Activated T-cell treated with anti-CD3 and anti-CD28 coated beads, Interleukin-2, amount 50 U/mL, for 4 hours (primary cell): Measurements from ENCODE around the gene CPNE7. TPM values are rescaled to one million over a fixed set of nuclear protein-coding genes. Genes with fewer than 3 reads are reported as not detected.

Source experiments
- ATAC-seq, 2 donors: fragments of 200-7000 bp; cut with Tn5 transposase; one replicate each; pipeline ENCODE4 v1.10.0; 2021
- DNase-seq: peaks from one replicate; pipeline ENCODE4 v3.0.0-alpha.2; 2020
- H3K27me3 Mint-ChIP-seq: one replicate; pipeline ENCODE4 v1.8.0; 2021; ENCODE audit warnings: low read depth, mixed read lengths
- H3K36me3 Mint-ChIP-seq: one replicate; pipeline ENCODE4 v1.8.0; 2022; ENCODE audit warnings: mixed read lengths; ENCODE audit not compliant: insufficient read depth
- H3K4me1 Mint-ChIP-seq: one replicate; pipeline ENCODE4 v1.8.0; 2021; ENCODE audit warnings: low read depth, mixed read lengths
- H3K4me3 Mint-ChIP-seq: one replicate; pipeline ENCODE4 v1.8.0; 2021; ENCODE audit warnings: mild to moderate bottlenecking, moderate library complexity, mixed read lengths
- H3K9me3 Mint-ChIP-seq: one replicate; pipeline ENCODE4 v1.8.0; 2021; ENCODE audit warnings: mixed read lengths
- total RNA-seq, 3 donors: library from RNA; stranded (reverse); gene quantifications; one replicate each; pipeline ENCODE4 v1.2.1, GENCODE V29; 2021

Gene CPNE7
- total RNA-seq, 3 donors from 2014 or later = 18.0 to 19.5 (median 19.1) TPM

DNA sequence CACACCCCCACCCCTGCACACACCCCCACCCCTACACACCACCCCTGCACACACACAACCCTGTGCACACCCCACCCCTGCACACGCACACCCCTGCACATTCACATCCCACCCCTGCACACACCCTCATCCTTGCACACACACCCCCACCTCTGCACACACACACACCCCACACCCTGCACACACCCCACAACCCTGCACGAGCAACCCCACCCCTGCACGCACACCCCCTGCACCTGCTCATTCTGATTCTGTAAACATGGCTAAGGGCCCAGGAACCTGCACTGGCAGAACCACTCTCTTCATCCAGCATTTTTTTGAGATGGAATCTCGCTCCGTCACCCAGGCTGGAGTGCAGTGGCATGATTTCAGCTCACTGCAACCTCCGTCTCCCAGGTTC is 63.8 kb downstream of the CPNE7 start:
- Mint-ChIP-seq H3K4me3 (no peak overlapping the region), H3K27me3 (no peaks in the 10 kb centered on the region), H3K4me1 (peaks cover 12% of the 10 kb centered on the region), H3K9me3 (no peaks in the 10 kb centered on the region), H3K36me3 (no peaks in the 10 kb centered on the region)
- DNase-seq (no peak), ATAC-seq (no peak)

DNA sequence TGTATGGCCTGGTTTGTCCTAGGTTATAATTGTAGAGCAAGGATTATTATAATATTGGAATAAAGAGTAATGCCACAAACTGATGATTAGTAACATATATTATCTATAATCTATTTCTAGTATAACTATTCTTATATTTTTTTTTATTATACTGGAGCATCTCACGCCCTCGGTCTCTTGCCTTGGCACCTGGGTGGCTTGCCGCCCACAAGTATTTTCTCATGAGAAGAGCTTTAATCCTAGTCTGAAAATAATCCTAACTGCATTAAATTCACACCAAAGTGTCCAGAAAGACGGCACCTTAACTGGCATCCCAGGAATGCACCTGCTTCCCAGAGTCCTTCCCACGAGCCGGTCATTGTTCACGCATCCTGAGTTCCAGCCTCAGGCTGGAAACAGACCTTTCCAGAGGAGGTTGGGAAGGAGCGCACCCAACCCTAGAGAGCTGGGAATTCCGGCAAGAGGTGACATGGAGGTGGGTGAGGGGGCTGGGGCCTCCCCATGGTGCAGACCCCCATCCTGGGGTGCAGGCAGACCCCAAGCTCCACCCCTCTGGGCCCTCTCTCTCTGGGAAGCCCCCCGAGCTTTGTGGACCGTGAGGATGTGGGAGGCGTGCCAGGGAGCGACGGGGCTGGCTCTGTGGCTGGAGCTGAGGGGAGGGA is 66.0 kb downstream of the CPNE7 start:
- H3K27me3 Mint-ChIP-seq = no peaks in the 10 kb centered on the region
- DNase-seq (no peak), ATAC-seq (no peak)
- peaks cover 9% of the 10 kb centered on the region for H3K36me3 Mint-ChIP-seq
- H3K4me3 Mint-ChIP-seq = no peak overlapping the region
- H3K4me1 Mint-ChIP-seq = peaks cover 12% of the 10 kb centered on the region
- H3K9me3 Mint-ChIP-seq = no peaks in the 10 kb centered on the region

DNA sequence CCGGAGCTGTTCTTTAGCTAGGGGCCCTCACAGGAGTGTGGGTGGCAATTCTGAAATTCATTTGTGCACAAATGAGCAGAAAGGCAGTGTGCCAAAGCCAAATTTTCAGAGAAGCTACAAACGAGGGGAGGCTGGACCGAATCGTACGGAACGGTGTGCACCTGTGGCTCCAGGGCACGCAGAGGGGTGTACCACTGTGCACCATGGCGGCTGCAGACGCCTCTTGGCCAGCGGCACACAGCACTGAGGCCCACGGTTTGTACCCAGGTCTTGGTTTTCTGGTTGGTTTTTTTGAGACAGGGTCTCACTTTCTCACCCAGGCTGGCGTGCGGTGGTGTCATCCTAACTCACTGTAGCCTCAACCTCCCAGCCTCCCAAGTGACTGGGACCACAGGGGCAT is 67.0 kb downstream of the CPNE7 start:
- no peak for DNase-seq
- Mint-ChIP-seq H3K36me3 (peaks cover 13% of the 10 kb centered on the region), H3K9me3 (no peaks in the 10 kb centered on the region), H3K4me3 (no peak overlapping the region), H3K4me1 (peaks cover 12% of the 10 kb centered on the region), H3K27me3 (no peaks in the 10 kb centered on the region)
- no peak for ATAC-seq

DNA sequence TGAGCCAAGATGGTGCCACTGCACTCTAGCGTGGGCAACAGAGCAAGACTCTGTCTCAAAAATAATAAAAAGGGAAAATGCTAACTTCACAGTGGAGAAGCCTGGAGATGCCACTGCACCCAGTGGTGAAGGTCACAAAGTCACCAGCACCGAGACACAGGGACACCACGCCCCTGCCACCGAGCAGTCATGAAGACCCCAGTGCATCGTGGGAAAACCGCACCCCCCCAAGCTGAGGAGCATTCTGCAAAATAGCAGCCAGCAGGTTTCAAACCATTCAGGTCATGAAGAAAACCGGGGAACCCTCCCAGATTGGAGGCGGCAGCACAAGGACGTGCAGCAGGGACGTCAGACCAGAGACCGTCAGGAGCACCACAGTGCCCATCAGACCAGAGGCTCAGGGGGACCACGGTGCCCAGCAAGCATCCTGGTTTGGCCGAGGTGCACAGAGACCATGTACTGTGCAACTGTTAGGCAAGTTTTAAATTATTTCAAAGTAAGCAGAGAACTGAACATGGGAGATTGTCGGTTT is 68.3 kb downstream of the CPNE7 start:
- H3K9me3 Mint-ChIP-seq = no peaks in the 10 kb centered on the region
- DNase-seq = no peak
- no peak overlapping the region for H3K4me3 Mint-ChIP-seq
- H3K36me3 Mint-ChIP-seq = peaks cover 13% of the 10 kb centered on the region
- H3K4me1 Mint-ChIP-seq = peaks cover 12% of the 10 kb centered on the region
- H3K27me3 Mint-ChIP-seq = no peaks in the 10 kb centered on the region
- ATAC-seq = no peak

DNA sequence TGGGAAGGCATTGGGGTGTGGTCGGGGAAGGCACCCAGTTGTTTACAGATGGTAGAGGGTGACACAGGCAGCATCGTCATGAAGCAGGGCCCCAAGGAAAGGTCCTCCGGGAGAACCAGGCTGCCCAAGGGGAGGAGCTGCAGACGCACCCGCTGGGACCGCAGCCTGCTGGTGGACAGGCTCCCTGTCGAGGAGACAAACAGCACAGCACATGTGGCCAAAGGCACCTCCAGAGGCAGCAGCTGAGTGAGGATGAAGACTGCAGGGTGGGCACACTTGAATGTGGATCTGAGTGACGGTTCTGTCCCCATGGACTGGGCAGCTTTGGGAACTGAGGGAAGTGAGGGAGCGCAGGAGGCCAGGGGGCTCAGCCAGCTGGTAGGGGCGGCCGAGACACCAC is 69.6 kb downstream of the CPNE7 start:
- Mint-ChIP-seq H3K4me3 (no peak overlapping the region), H3K9me3 (no peaks in the 10 kb centered on the region)

DNA sequence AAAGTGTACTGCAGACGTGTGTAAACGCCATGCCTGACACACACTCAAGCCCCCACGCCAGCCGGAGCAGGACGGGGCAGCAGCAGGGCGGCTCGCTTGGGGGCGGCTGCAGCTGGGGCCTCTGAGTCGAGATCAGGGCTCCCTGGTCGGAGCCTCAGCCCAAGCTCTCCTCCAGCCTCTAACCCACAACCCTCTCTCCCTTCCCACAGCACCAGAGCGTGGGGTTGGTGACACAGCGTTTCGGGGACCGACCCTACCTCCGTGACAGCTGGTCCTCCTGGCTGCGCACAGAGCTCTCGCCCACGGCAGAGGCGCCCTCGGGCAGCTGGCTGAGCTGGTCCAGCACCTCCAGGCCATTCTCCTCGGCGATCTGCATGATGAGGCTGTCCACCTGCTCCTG is 70.7 kb downstream of the CPNE7 start:
- ATAC-seq (no peak), DNase-seq (no peak)
- peaks cover 17% of the 10 kb centered on the region for H3K36me3 Mint-ChIP-seq
- H3K4me1 Mint-ChIP-seq = peaks cover 3% of the 10 kb centered on the region
- no peaks in the 10 kb centered on the region for H3K9me3 Mint-ChIP-seq
- no peak overlapping the region for H3K4me3 Mint-ChIP-seq
- H3K27me3 Mint-ChIP-seq = no peaks in the 10 kb centered on the region

More for the DNA sequence above, 69.6 kb downstream of the CPNE7 start:
- peaks cover 12% of the 10 kb centered on the region for H3K4me1 Mint-ChIP-seq
- H3K27me3 Mint-ChIP-seq = no peaks in the 10 kb centered on the region
- ATAC-seq (no peak), DNase-seq (no peak)
- H3K36me3 Mint-ChIP-seq = peaks cover 17% of the 10 kb centered on the region

Other genes with a start within 250 kb of the CPNE7 start
- 100 to 1,000 TPM; 153 to 181 (median 162) TPM for gene ANKRD11, start 85.2 kb upstream of the CPNE7 start, total RNA-seq
- gene SPG7, start 67.4 kb upstream of the CPNE7 start, total RNA-seq = 10 to 100 TPM; 76.1 to 88.4 (median 78.5) TPM
- 1,000 to 10,000 TPM; 3,320 to 3,425 (median 3,389) TPM for gene RPL13, start 15.1 kb upstream of the CPNE7 start, total RNA-seq
- not detected for gene DPEP1, start 37.9 kb downstream of the CPNE7 start, total RNA-seq
- 100 to 1,000 TPM; 108 to 111 (median 108) TPM for gene CHMP1A, start 82.0 kb downstream of the CPNE7 start, total RNA-seq
- gene SPATA33, start 82.1 kb downstream of the CPNE7 start, total RNA-seq = 10 to 100 TPM in 1 of 3 donors, 1 to 10 TPM in 2; 7.5 to 11.8 (median 8.0) TPM
- 10 to 100 TPM; 76.3 to 82.5 (median 81.9) TPM for gene CDK10, start 110.9 kb downstream of the CPNE7 start, total RNA-seq
- gene SPATA2L, start 125.9 kb downstream of the CPNE7 start, total RNA-seq = 10 to 100 TPM; 13.6 to 16.4 (median 14.3) TPM
- 1 to 10 TPM; 2.2 to 4.8 (median 2.9) TPM for gene VPS9D1, start 145.1 kb downstream of the CPNE7 start, total RNA-seq
- gene ZNF276, start 145.8 kb downstream of the CPNE7 start, total RNA-seq = 10 to 100 TPM; 33.1 to 40.7 (median 35.5) TPM
- 100 to 1,000 TPM in 1 of 3 donors, 10 to 100 TPM in 2; 76.3 to 100 (median 89.4) TPM for gene FANCA, start 240.9 kb downstream of the CPNE7 start, total RNA-seq